ENCODE data around the gene HIC1. TPM values are rescaled to one million over a fixed set of nuclear protein-coding genes. Genes with fewer than 3 reads are reported as not detected.

The HIC1 gene
- total RNA-seq, 2 donors from 2014 or later = 20.5 to 33.1 TPM

DNA sequence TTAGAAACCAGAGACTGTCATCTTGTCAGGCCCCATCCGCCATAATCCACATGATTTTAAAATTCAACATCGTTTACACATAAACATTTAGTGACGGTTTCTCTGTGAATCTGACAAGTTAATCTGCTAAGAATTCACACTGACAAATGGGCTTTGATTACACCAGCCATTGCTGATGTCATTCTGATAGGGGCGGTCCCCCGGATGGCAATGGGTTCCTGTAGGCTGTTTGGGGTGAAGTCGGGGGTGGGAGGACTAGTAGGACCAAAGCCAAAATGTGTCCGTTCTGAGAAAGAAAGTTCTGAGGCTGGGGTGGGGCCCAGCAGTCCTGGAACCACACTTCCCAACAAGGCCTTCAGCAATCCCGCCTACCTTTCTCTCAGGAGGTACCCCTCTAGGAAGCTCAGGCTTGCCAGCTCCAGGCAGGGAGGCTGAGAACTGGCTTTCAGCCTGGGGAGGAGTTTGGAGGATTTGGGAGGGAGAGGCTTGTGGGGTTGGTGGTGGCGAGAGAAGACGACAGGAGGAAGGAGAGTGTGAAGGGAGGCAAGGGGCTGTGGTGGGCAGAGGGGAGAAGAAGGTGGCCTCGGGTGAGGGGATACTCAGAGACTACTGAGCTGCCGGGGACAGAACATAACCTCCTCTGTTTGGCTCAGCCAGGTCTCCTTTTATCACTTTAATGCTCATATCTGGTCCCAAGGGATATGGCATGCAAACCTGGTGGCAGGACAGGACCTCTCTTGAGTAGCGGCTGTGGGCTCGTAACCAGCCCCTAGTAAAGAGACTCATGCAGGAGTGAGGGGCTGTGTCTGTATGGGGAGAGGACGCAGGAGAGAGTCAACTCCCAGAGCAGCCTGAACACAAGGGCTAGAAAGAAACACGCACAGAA, 8.6 kb downstream of the HIC1 start:
- intact Hi-C loops (cut with DNase I) = no loop called here
- Histone ChIP-seq H3K4me3 (no peak overlapping the region), H3K4me1 (replicated peaks) (peaks cover 4% of the 10 kb centered on the region), H3K27ac (peak overlapping the region; percentile 75 to 82), H3K9me3 (no peaks in the 10 kb centered on the region), H3K36me3 (no peaks in the 10 kb centered on the region), H3K27me3 (replicated peaks; ENCODE audit: insufficient read depth) (no peaks in the 10 kb centered on the region)
- WGBS = 56% methylated on average over 16 of the region's 16 CpGs
- TF ChIP-seq POLR2AphosphoS5 (IDR thresholded peaks at IDR 0.05) (no peak), POLR2A (IDR thresholded peaks at IDR 0.05) (no peak)
- TF ChIP-seq, protein P1, sequence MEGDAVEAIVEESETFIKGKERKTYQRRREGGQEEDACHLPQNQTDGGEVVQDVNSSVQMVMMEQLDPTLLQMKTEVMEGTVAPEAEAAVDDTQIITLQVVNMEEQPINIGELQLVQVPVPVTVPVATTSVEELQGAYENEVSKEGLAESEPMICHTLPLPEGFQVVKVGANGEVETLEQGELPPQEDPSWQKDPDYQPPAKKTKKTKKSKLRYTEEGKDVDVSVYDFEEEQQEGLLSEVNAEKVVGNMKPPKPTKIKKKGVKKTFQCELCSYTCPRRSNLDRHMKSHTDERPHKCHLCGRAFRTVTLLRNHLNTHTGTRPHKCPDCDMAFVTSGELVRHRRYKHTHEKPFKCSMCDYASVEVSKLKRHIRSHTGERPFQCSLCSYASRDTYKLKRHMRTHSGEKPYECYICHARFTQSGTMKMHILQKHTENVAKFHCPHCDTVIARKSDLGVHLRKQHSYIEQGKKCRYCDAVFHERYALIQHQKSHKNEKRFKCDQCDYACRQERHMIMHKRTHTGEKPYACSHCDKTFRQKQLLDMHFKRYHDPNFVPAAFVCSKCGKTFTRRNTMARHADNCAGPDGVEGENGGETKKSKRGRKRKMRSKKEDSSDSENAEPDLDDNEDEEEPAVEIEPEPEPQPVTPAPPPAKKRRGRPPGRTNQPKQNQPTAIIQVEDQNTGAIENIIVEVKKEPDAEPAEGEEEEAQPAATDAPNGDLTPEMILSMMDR (IDR thresholded peaks at IDR 0.05) = no peak
- no peak for DNase-seq (ENCODE audit: low spot score)

DNA sequence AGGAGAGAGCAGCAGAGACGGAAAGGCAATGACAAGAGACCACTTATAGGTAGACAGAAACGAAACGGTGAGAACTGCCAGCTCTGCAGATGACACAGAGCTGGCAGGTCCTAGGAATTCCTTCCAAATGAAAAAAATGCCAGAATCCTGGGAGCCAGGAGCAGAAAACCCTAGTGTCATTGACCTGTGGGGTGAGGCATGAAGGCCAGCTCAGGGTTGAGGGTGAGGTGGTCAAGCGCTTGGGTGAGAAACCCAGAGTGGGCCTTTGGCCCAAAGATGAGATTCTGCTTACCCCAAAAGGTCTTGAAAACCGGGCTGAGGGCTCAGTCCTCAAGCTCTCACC, 9.2 kb downstream of the HIC1 start:
- 57% methylated on average over 5 of the region's 5 CpGs for WGBS

DNA sequence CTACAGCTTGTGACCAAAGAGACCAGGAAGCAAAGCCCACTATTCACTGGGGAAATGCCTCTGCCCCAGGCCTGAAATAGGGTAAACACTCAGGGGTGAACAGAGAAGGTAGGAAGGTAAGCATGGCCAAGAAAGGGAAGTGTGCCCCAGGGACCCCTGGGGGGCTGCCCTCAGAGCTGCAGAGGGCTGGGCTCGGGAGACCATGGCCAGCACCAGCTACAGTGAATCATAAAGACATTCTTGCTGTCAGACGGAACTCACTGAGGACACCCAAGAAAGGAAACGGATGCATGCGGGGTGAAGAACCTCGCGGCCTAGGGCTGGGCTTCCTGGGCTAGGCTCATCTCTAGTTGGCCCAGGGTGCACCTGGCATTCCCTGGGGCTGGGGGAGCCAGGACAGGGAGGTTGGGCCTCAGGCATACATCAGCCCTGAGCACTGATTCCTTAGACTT, 9.6 kb downstream of the HIC1 start:
- peak overlapping the region; percentile 75 to 82 for H3K27ac ChIP-seq
- 78% methylated on average over 6 of the region's 6 CpGs for WGBS
- H3K4me3 ChIP-seq = no peak overlapping the region
- H3K9me3 ChIP-seq = no peaks in the 10 kb centered on the region
- peaks cover 4% of the 10 kb centered on the region for H3K4me1 ChIP-seq (replicated peaks)
- TF ChIP-seq, protein P1 (IDR thresholded peaks at IDR 0.05) = no peak
- no peak for TF ChIP-seq POLR2AphosphoS5 (IDR thresholded peaks at IDR 0.05)
- no peak for TF ChIP-seq POLR2A (IDR thresholded peaks at IDR 0.05)
- no peaks in the 10 kb centered on the region for H3K27me3 ChIP-seq (replicated peaks; ENCODE audit: insufficient read depth)
- DNase-seq (ENCODE audit: low spot score) = no peak
- intact Hi-C loops (cut with DNase I) = no loop called here
- H3K36me3 ChIP-seq = no peaks in the 10 kb centered on the region

More for the DNA sequence above, 9.2 kb downstream of the HIC1 start:
- Histone ChIP-seq H3K27ac (peak overlapping the region; percentile 75 to 82), H3K4me3 (no peak overlapping the region), H3K9me3 (no peaks in the 10 kb centered on the region), H3K36me3 (no peaks in the 10 kb centered on the region), H3K27me3 (replicated peaks; ENCODE audit: insufficient read depth) (no peaks in the 10 kb centered on the region), H3K4me1 (replicated peaks) (peaks cover 4% of the 10 kb centered on the region)
- intact Hi-C loops (cut with DNase I) = no loop called here
- DNase-seq (ENCODE audit: low spot score) = no peak
- TF ChIP-seq POLR2AphosphoS5 (IDR thresholded peaks at IDR 0.05) = no peak
- TF ChIP-seq, protein P1 (IDR thresholded peaks at IDR 0.05) = no peak

DNA sequence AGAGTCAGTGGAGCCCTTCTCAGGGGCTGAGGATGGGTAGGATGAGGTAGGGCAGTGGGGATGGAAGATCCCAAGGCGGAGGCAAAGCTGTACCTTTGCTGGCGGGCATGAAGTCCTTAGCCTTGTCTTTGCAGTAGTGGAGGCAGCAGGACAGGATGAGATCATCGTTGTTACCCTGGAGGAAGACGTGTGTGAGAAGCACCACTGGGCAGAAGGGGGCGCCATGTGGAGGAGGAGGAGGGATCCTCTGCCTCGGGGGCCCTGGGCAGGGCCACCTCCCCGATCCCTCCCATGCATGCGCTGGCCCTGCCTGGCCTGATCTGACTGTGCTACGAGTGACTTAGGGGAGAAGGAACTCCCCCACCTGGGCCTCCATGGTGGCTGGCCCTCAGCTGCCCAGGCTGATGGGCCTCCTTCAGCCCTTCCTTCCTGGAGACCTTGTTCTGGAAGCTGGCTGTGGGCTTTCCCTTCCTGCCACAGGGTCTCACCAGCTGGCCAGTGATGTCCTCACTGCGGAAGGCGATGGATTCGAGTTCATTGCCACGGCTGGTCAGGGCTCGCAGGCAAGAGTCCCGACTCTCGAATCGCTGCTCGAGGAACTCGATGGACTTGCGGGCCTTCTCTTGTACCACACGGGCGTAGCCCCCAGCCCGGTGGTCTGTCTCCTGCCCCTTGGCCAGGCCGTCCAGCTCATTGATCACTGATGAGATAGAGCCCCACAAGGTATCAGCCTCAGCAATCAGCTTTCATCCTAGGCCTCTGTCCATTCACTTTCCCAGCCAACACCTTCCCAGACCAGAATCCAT, 10.3 kb downstream of the HIC1 start:
- Histone ChIP-seq H3K4me1 (replicated peaks) (peaks cover 4% of the 10 kb centered on the region), H3K4me3 (no peak overlapping the region), H3K36me3 (no peaks in the 10 kb centered on the region), H3K27me3 (replicated peaks; ENCODE audit: insufficient read depth) (no peaks in the 10 kb centered on the region), H3K27ac (peak overlapping the region; percentile 75 to 82), H3K9me3 (no peaks in the 10 kb centered on the region)
- no peak for DNase-seq (ENCODE audit: low spot score)
- intact Hi-C loops (cut with DNase I) = no loop called here
- TF ChIP-seq POLR2A (IDR thresholded peaks at IDR 0.05) (no peak), POLR2AphosphoS5 (IDR thresholded peaks at IDR 0.05) (no peak)
- TF ChIP-seq, protein P1 (IDR thresholded peaks at IDR 0.05) = peak in 1 of 4 experiments; percentile 29
- 80% methylated on average over 24 of the region's 24 CpGs for WGBS
